ENCODE measurements around the gene SPEF1. TPM values are rescaled to one million over a fixed set of nuclear protein-coding genes. Genes with fewer than 3 reads are reported as not detected.
"Not testable (repeated sequence)": the region's sequence is repeated elsewhere in the genome, so short reads cannot be mapped to it uniquely, and the experiment has no call there.

SPEF1 gene
- under 1 TPM; 0.35 to 0.44 TPM for total RNA-seq
- polyA plus RNA-seq (2013, experiment 1 of 2): 0.57 TPM
- polyA plus RNA-seq (2013, experiment 2 of 2): 0.66 TPM
- long read RNA-seq, experiment 1: 0 reads
- long read RNA-seq, experiment 2: 0 reads
- long read RNA-seq, experiment 3, partial matches to known transcripts: 0 of 3 reads
- long read RNA-seq, experiment 3, other reads (novel, unspliced or antisense): 0 of 3 reads
- long read RNA-seq, experiment 4: 0 reads

GRCh38 chr20:3781153-3781910 is at the start of gene SPEF1:
SPEF1 (minus strand) TSS chr20:3781448; CDS start chr20:3781287, 161 bp downstream.
- TF ChIP-seq CTCF (conservative IDR thresholded peaks at IDR 0.05): peak; percentile 74
- WGBS, 2 experiments (ENCODE audit: insufficient coverage in 1 of 2, insufficient read length in 1 of 2): 13 to 20% methylated on average over 17 to 28 of the region's 28 CpGs

GRCh38 chr20:3829891-3830290 is 48.6 kb upstream of the SPEF1 start:
- H3K4me3 Mint-ChIP-seq; H3K36me3 ChIP-seq (ENCODE audit: control insufficient read depth, insufficient read depth, low read length); H3K4me1 Mint-ChIP-seq; H3K27me3 Mint-ChIP-seq (ENCODE audit: insufficient read depth); H3K27me3 ChIP-seq (ENCODE audit: control insufficient read depth, insufficient read depth, low read length, poor library complexity, severe bottlenecking); H3K9me3 Mint-ChIP-seq; H3K27ac ChIP-seq (ENCODE audit: low read depth, low read length); H3K27ac Mint-ChIP-seq; H3K9me3 ChIP-seq (ENCODE audit: control insufficient read depth, low read length); H3K4me1 ChIP-seq (ENCODE audit: control insufficient read depth, insufficient read depth, low read length); H3K4me3 ChIP-seq (ENCODE audit: low read length); H3K9ac ChIP-seq (ENCODE audit: extremely low read depth, low read length, poor library complexity, severe bottlenecking); DNase-seq: not testable (repeated sequence)
- 90 to 100% methylated on average over 2 to 5 of the region's 5 CpGs for WGBS, 2 experiments (ENCODE audit: insufficient coverage in 1 of 2, insufficient read length in 1 of 2)
- peaks cover 15% of the 10 kb centered on the region for H3K36me3 Mint-ChIP-seq (ENCODE audit: low read depth)

More at GRCh38 chr20:3781153-3781910, at the start of gene SPEF1:
- Mint-ChIP-seq H3K27me3 (ENCODE audit: insufficient read depth) (peaks cover 50% of the 10 kb centered on the region), H3K9me3 (no peaks in the 10 kb centered on the region), H3K36me3 (ENCODE audit: low read depth) (peaks cover 5% of the 10 kb centered on the region), H3K4me1 (peaks cover 2% of the 10 kb centered on the region), H3K4me3 (peak within 1 kb of the TSS; percentile 44), H3K27ac (no peak within 1 kb of the TSS)
- Histone ChIP-seq H3K36me3 (ENCODE audit: control insufficient read depth, insufficient read depth, low read length) (peaks cover 11% of the 10 kb centered on the region), H3K9me3 (ENCODE audit: control insufficient read depth, low read length) (no peaks in the 10 kb centered on the region), H3K9ac (ENCODE audit: extremely low read depth, low read length, poor library complexity, severe bottlenecking) (peak within 1 kb of the TSS; percentile 33), H3K4me3 (ENCODE audit: low read length) (peak within 1 kb of the TSS; percentile 86), H3K27me3 (ENCODE audit: control insufficient read depth, insufficient read depth, low read length, poor library complexity, severe bottlenecking) (peaks cover 46% of the 10 kb centered on the region), H3K27ac (ENCODE audit: low read depth, low read length) (no peak within 1 kb of the TSS), H3K4me1 (ENCODE audit: control insufficient read depth, insufficient read depth, low read length) (peaks cover 3% of the 10 kb centered on the region)
- peak; percentile 96 for DNase-seq

- DNase-seq: no peak
- Histone ChIP-seq H3K27me3 (ENCODE audit: control insufficient read depth, insufficient read depth, low read length, poor library complexity, severe bottlenecking) (no peaks in the 10 kb centered on the region), H3K27ac (ENCODE audit: low read depth, low read length) (no peak overlapping the region), H3K4me3 (ENCODE audit: low read length) (no peak overlapping the region), H3K9ac (ENCODE audit: extremely low read depth, low read length, poor library complexity, severe bottlenecking) (no peak overlapping the region), H3K36me3 (ENCODE audit: control insufficient read depth, insufficient read depth, low read length) (peaks cover 5% of the 10 kb centered on the region), H3K9me3 (ENCODE audit: control insufficient read depth, low read length) (no peaks in the 10 kb centered on the region), H3K4me1 (ENCODE audit: control insufficient read depth, insufficient read depth, low read length) (no peaks in the 10 kb centered on the region)
- no peaks in the 10 kb centered on the region for H3K9me3 Mint-ChIP-seq
- H3K27ac Mint-ChIP-seq: no peak overlapping the region
- peaks cover 15% of the 10 kb centered on the region for H3K36me3 Mint-ChIP-seq (ENCODE audit: low read depth)
- H3K4me3 Mint-ChIP-seq: no peak overlapping the region
- WGBS, 2 experiments (ENCODE audit: insufficient coverage in 1 of 2, insufficient read length in 1 of 2): 77 to 90% methylated on average over 3 of the region's 3 CpGs
- no peaks in the 10 kb centered on the region for H3K27me3 Mint-ChIP-seq (ENCODE audit: insufficient read depth)
- H3K4me1 Mint-ChIP-seq: peaks cover 3% of the 10 kb centered on the region
- no peak for TF ChIP-seq CTCF (conservative IDR thresholded peaks at IDR 0.05)
Measured at GRCh38 chr20:3828798-3829197, 47.5 kb upstream of the SPEF1 start.
